Parathyroid adenoma (tissue), 2 donors: ENCODE results near the gene ANAPC4.

Experiments
- H2AFZ ChIP-seq: fragments of 300-600 bp; sonication (generic); one replicate; pipeline ENCODE4 v1.7.0; 2017; ENCODE audit warnings: antibody characterized with exemption, mild to moderate bottlenecking
- H3K27ac ChIP-seq: fragments of 300-600 bp; sonication (generic); one replicate; pipeline ENCODE4 v1.7.0; 2017
- H3K27me3 ChIP-seq: fragments of 300-600 bp; sonication (generic); one replicate; pipeline ENCODE4 v1.7.0; 2017; ENCODE audit warnings: low read length; ENCODE audit not compliant: control insufficient read depth, insufficient read depth
- H3K36me3 ChIP-seq: fragments of 300-600 bp; sonication (generic); one replicate; pipeline ENCODE4 v1.7.0; 2017; ENCODE audit warnings: low read length; ENCODE audit not compliant: control insufficient read depth, insufficient read depth
- H3K4me1 ChIP-seq: fragments of 300-600 bp; sonication (generic); one replicate; pipeline ENCODE4 v1.7.0; 2017; ENCODE audit warnings: control low read depth
- H3K4me2 ChIP-seq: fragments of 300-600 bp; sonication (generic); one replicate; pipeline ENCODE4 v1.7.0; 2017; ENCODE audit warnings: low read length
- H3K4me3 ChIP-seq: fragments of 300-600 bp; sonication (generic); one replicate; pipeline ENCODE4 v1.7.0; 2017; ENCODE audit warnings: low read depth, low read length
- H3K79me2 ChIP-seq: fragments of 300-600 bp; sonication (generic); one replicate; pipeline ENCODE4 v1.7.0; 2017; ENCODE audit warnings: control low read depth
- H3K9ac ChIP-seq: fragments of 300-600 bp; sonication (generic); one replicate; pipeline ENCODE4 v1.7.0; 2017; ENCODE audit warnings: mild to moderate bottlenecking
- H3K9me3 ChIP-seq: fragments of 300-600 bp; sonication (generic); one replicate; pipeline ENCODE4 v1.7.0; 2017; ENCODE audit warnings: low read length; ENCODE audit not compliant: control insufficient read depth
- CTCF ChIP-seq: fragments of 300-600 bp; sonication (generic); IDR thresholded peaks from one replicate; pipeline ENCODE4 v1.7.0; 2017; ENCODE audit warnings: antibody characterized with exemption, mild to moderate bottlenecking
- donor health status: primary hyperparathyroidism.

ANAPC4 gene

GRCh38 chr4:25439918-25440477 is 62.9 kb downstream of the ANAPC4 start:
- no peak overlapping the region for H3K27ac ChIP-seq
- no peaks in the 10 kb centered on the region for H3K79me2 ChIP-seq
- peak overlapping the region; percentile 53 for H2AFZ ChIP-seq
- peak; percentile 80 for TF ChIP-seq CTCF
- no peak overlapping the region for H3K4me3 ChIP-seq
- no peaks in the 10 kb centered on the region for H3K4me1 ChIP-seq
- H3K4me2 ChIP-seq, result no peak overlapping the region
- H3K36me3 ChIP-seq, result no peaks in the 10 kb centered on the region
- H3K9ac ChIP-seq, result no peak overlapping the region
- no peaks in the 10 kb centered on the region for H3K27me3 ChIP-seq
- no peaks in the 10 kb centered on the region for H3K9me3 ChIP-seq

GRCh38 chr4:25440478-25441030 is 63.5 kb downstream of the ANAPC4 start:
- Histone ChIP-seq H3K27ac (no peak overlapping the region), H3K4me2 (no peak overlapping the region), H3K9ac (no peak overlapping the region), H3K9me3 (no peaks in the 10 kb centered on the region), H3K36me3 (no peaks in the 10 kb centered on the region), H2AFZ (peak overlapping the region; percentile 53), H3K4me3 (no peak overlapping the region), H3K79me2 (no peaks in the 10 kb centered on the region), H3K27me3 (no peaks in the 10 kb centered on the region), H3K4me1 (no peaks in the 10 kb centered on the region)
- TF ChIP-seq CTCF, result no peak

- Histone ChIP-seq H3K9ac (no peak overlapping the region), H3K9me3 (no peaks in the 10 kb centered on the region), H3K4me1 (no peaks in the 10 kb centered on the region), H3K36me3 (no peaks in the 10 kb centered on the region), H3K27me3 (no peaks in the 10 kb centered on the region), H2AFZ (no peak overlapping the region), H3K79me2 (no peaks in the 10 kb centered on the region), H3K27ac (no peak overlapping the region), H3K4me3 (no peak overlapping the region), H3K4me2 (no peak overlapping the region)
- no peak for TF ChIP-seq CTCF
Observed at GRCh38 chr4:25441519-25442117, 64.6 kb downstream of the ANAPC4 start.

GRCh38 chr4:25442863-25443307 is 65.8 kb downstream of the ANAPC4 start:
- no peaks in the 10 kb centered on the region for H3K9me3 ChIP-seq
- no peaks in the 10 kb centered on the region for H3K27me3 ChIP-seq
- H3K36me3 ChIP-seq, result no peaks in the 10 kb centered on the region
- no peaks in the 10 kb centered on the region for H3K79me2 ChIP-seq
- H3K4me3 ChIP-seq, result no peak overlapping the region
- no peak overlapping the region for H3K27ac ChIP-seq
- TF ChIP-seq CTCF, result no peak
- no peak overlapping the region for H3K4me2 ChIP-seq
- H3K4me1 ChIP-seq, result no peaks in the 10 kb centered on the region
- no peak overlapping the region for H2AFZ ChIP-seq
- no peak overlapping the region for H3K9ac ChIP-seq

GRCh38 chr4:25443851-25444250 is 66.8 kb downstream of the ANAPC4 start:
- Histone ChIP-seq H3K4me3 (no peak overlapping the region), H3K4me2 (no peak overlapping the region), H2AFZ (no peak overlapping the region), H3K9ac (no peak overlapping the region), H3K27ac (no peak overlapping the region), H3K79me2 (no peaks in the 10 kb centered on the region), H3K4me1 (no peaks in the 10 kb centered on the region), H3K36me3 (no peaks in the 10 kb centered on the region), H3K27me3 (no peaks in the 10 kb centered on the region), H3K9me3 (no peaks in the 10 kb centered on the region)
- TF ChIP-seq CTCF, result no peak
